H1 (cell line): ENCODE data around the gene PDHX. TPM values are rescaled to one million over a fixed set of nuclear protein-coding genes. Genes with fewer than 3 reads are reported as not detected.
A peak's percentile ranks its signal among the peaks of the same experiment; 100 is the strongest.

Experiments
- ASH2L ChIP-seq: fragments of 200-600, 300-600 bp; sonication (generic); IDR thresholded peaks from one replicate; pipeline ENCODE4 v1.7.1; 2017; ENCODE audit warnings: low read length
- BACH1 ChIP-seq: IDR thresholded peaks from 2 replicates; pipeline ENCODE4 v1.6.1; 2012; ENCODE audit warnings: low read length, improper control_type of control experiment
- CHD1 ChIP-seq: IDR thresholded peaks from 2 replicates; pipeline ENCODE4 v1.6.1; 2012; ENCODE audit warnings: low read depth, low read length, improper control_type of control experiment
- EP300 ChIP-seq, 2 experiments: IDR thresholded peaks; 1 replicate in 1 of 2; 2 replicates in 1 of 2; pipeline ENCODE4 v1.6.1; 2011 to 2012; ENCODE audit warnings: low read depth in 2 of 2, low read length in 2 of 2, mild to moderate bottlenecking in 2 of 2, borderline replicate concordance in 1 of 2, inconsistent platforms in 1 of 2, moderate library complexity in 1 of 2
- HDAC6 ChIP-seq: IDR thresholded peaks from one replicate; pipeline ENCODE4 v1.7.1; 2012; ENCODE audit warnings: low read depth, mild to moderate bottlenecking, inconsistent platforms, low read length, moderate library complexity
- JUN ChIP-seq: IDR thresholded peaks from 2 replicates; pipeline ENCODE4 v1.6.1; 2011; ENCODE audit warnings: low read depth, mild to moderate bottlenecking, improper control_type of control experiment, low read length
- KDM4A ChIP-seq: IDR thresholded peaks from one replicate; pipeline ENCODE4 v1.7.1; 2012; ENCODE audit warnings: low read depth, mild to moderate bottlenecking, moderate library complexity, low read length, inconsistent platforms; ENCODE audit not compliant: severe bottlenecking
- KDM5A ChIP-seq: fragments of 200-600 bp; IDR thresholded peaks from 2 replicates; pipeline ENCODE4 v1.7.1; 2012; ENCODE audit warnings: mild to moderate bottlenecking, low read length, inconsistent platforms, mixed read lengths
- MAFK ChIP-seq: IDR thresholded peaks from 2 replicates; pipeline ENCODE4 v1.6.1; 2012; ENCODE audit warnings: low read depth, mild to moderate bottlenecking, improper control_type of control experiment, low read length
- PHF8 ChIP-seq: fragments of 200-600 bp; sonication (generic); conservative IDR thresholded peaks from 2 replicates; pipeline ENCODE4 v1.7.1; 2012; ENCODE audit warnings: low read depth, mild to moderate bottlenecking, inconsistent platforms, low read length, moderate library complexity
- RBBP5 ChIP-seq: IDR thresholded peaks from 2 replicates; pipeline ENCODE4 v1.7.1; 2012; ENCODE audit warnings: low read depth, mild to moderate bottlenecking, inconsistent platforms, low read length, moderate library complexity, borderline replicate concordance
- RFX5 ChIP-seq: IDR thresholded peaks from 2 replicates; pipeline ENCODE4 v1.6.1; 2011; ENCODE audit warnings: low read depth, low read length, improper control_type of control experiment, borderline replicate concordance
- SAP30 ChIP-seq: fragments of 300-600 bp; sonication (generic); IDR thresholded peaks from 2 replicates; pipeline ENCODE4 v1.7.1; 2012; ENCODE audit warnings: low read length, moderate library complexity, mild to moderate bottlenecking, inconsistent platforms; ENCODE audit not compliant: insufficient read depth, insufficient replicate concordance
- SIN3A ChIP-seq, 2 experiments: IDR thresholded peaks in 1 of 2; conservative IDR thresholded peaks in 1 of 2; 2 replicates each; pipeline ENCODE4 v1.6.1; 2011 to 2012; ENCODE audit warnings: low read length in 2 of 2, improper control_type of control experiment in 1 of 2, low read depth in 1 of 2, mild to moderate bottlenecking in 1 of 2
- SIRT6 ChIP-seq: IDR thresholded peaks from one replicate; pipeline ENCODE4 v1.7.1; 2012; ENCODE audit warnings: low read length, inconsistent platforms
- SP2 ChIP-seq: IDR thresholded peaks from 2 replicates; pipeline ENCODE4 v1.6.1; 2012; ENCODE audit warnings: mild to moderate bottlenecking, low read length, inconsistent platforms
- SRF ChIP-seq: IDR thresholded peaks from 2 replicates; pipeline ENCODE4 v1.6.1; 2011; ENCODE audit warnings: mild to moderate bottlenecking, low read depth, low read length, moderate library complexity
- SUZ12 ChIP-seq: fragments of 200-600 bp; sonication (generic); IDR thresholded peaks from 2 replicates; pipeline ENCODE4 v1.6.1; 2012; ENCODE audit warnings: mild to moderate bottlenecking, inconsistent platforms, low read length, moderate library complexity, mixed read lengths
- TAF7 ChIP-seq: optimal IDR thresholded peaks from 2 replicates; pipeline ENCODE3; 2011; ENCODE audit warnings: low read depth, mild to moderate bottlenecking, inconsistent platforms, low read length, moderate library complexity, borderline replicate concordance
- TBP ChIP-seq: IDR thresholded peaks from 2 replicates; pipeline ENCODE4 v1.6.1; 2011; ENCODE audit warnings: low read depth, low read length, improper control_type of control experiment
- TCF12 ChIP-seq: IDR thresholded peaks from 2 replicates; pipeline ENCODE4 v1.6.1; 2011; ENCODE audit warnings: low read depth, mild to moderate bottlenecking, low read length
- polyA plus RNA-seq, 7 experiments: library from polyadenylated mRNA; depleted of rRNA in 3 of 7; stranded (reverse) in 5 of 7; unstranded in 2 of 7; fragments of >200 nt in 5 of 7; fragments of 200-250 nt in 2 of 7; gene quantifications; 1 replicate in 5 of 7; 2 replicates in 1 of 7; 4 replicates in 1 of 7; pipeline versions ENCODE4 v1.2.1 to v1.2.3, GENCODE V29; 2011 to 2013; ENCODE audit warnings: missing spikeins in 2 of 7, mixed read lengths in 2 of 7
- total RNA-seq: library from RNA; stranded (reverse); fragmentation: NEBNext Ultra II Directional; extraction: Animal tissue kit (Norgen Biotek cat#: 25700); gene quantifications from 2 replicates; pipeline ENCODE4 v1.2.1, GENCODE V29; 2021
- TF ChIP-seq, protein P1 (sequence below): IDR thresholded peaks from 2 replicates; pipeline ENCODE4 v1.6.1; 2011; ENCODE audit warnings: low read depth, mild to moderate bottlenecking, low read length; ENCODE audit not compliant: insufficient read depth
- TF ChIP-seq, protein P2 (sequence below): IDR thresholded peaks from 2 replicates; pipeline ENCODE4 v1.6.1; 2011; ENCODE audit warnings: low read length, improper control_type of control experiment

Gene PDHX
- total and polyA plus RNA-seq, 2 of the 8 experiments (the other 6 are each of a cell fraction or from before 2014, with no cell fraction given), result 12.4 to 51.9 TPM

DNA sequence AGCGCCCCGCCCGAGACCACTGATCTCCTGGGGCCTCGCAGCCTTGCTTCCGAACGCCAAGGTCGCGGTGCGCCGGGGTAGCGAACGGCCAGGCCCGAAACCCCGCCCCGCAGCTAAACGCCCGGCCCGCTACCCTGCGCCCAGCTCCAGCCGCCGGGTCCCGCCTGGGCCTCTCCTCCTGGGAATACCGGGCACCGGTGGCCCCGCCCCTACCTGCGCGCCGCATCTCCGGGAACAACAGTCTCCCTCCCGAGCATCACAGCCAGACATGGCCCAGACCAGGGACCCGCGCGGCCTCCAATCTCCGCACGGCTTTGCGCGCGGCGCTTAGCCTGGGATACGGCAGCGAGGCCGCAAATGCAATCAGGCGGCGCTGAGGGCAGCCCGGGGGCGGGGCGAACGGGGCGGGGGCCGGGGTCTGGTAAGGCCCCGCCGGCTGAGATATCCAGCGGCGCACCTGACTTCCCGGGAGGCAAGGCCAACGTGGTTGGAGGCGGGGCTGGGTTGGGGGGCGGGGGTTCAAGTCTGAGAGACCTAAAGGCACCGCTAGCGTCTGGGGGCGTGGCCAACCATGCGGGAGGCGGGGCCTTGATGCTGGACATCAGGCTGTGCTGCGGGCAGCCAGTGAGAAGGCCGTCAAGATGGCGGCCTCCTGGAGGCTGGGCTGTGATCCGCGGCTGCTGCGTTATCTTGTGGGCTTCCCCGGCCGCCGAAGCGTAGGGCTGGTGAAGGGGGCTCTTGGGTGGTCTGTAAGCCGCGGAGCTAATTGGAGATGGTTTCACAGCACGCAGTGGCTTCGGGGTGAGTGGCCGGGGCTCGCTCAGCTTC lies at the start of gene PDHX, which contains the start of gene APIP (continued):
- TF ChIP-seq, protein P1, sequence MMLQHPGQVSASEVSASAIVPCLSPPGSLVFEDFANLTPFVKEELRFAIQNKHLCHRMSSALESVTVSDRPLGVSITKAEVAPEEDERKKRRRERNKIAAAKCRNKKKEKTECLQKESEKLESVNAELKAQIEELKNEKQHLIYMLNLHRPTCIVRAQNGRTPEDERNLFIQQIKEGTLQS, result no peak
- TF ChIP-seq SIRT6, result no peak
- no peak for TF ChIP-seq TCF12
- TF ChIP-seq PHF8, result peak; percentile 99
- TF ChIP-seq KDM5A, result no peak
- TF ChIP-seq EP300 (IDR thresholded peaks at IDR 0.05; ENCODE audit: borderline replicate concordance in 1 of 2, low read depth in 2 of 2, low read length in 2 of 2), result no peak
- peak; percentile 62 for TF ChIP-seq SAP30
- no peak for TF ChIP-seq SIN3A (conservative IDR thresholded peaks at IDR 0.05 in 1 of 2, IDR thresholded peaks at IDR 0.05 in 1 of 2; ENCODE audit: low read depth in 1 of 2, low read length in 2 of 2)
- TF ChIP-seq HDAC6, result no peak
- TF ChIP-seq RFX5, result no peak
- TF ChIP-seq KDM4A, result peak; percentile 28
- TF ChIP-seq TBP, result peak; percentile 68; the same call in 1 of the 2 replicates
- peak; percentile 88 for TF ChIP-seq ASH2L
- peak; percentile 34 for TF ChIP-seq TAF7
- TF ChIP-seq SP2, result no peak
- TF ChIP-seq JUN, result no peak
- TF ChIP-seq, protein P2, sequence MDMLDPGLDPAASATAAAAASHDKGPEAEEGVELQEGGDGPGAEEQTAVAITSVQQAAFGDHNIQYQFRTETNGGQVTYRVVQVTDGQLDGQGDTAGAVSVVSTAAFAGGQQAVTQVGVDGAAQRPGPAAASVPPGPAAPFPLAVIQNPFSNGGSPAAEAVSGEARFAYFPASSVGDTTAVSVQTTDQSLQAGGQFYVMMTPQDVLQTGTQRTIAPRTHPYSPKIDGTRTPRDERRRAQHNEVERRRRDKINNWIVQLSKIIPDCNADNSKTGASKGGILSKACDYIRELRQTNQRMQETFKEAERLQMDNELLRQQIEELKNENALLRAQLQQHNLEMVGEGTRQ, result no peak
- no peak for TF ChIP-seq SRF
- TF ChIP-seq CHD1, result no peak
- no peak for TF ChIP-seq MAFK
- peak; percentile 91; the same call in 1 of the 2 replicates for TF ChIP-seq RBBP5
- no peak for TF ChIP-seq BACH1
- no peak for TF ChIP-seq SUZ12
